ENCODE measurements around the gene SH2D1A. TPM values are rescaled to one million over a fixed set of nuclear protein-coding genes. Genes with fewer than 3 reads are reported as not detected.

The SH2D1A gene
- total and polyA plus RNA-seq, 2 of the 13 experiments (the other 11 are each of a cell fraction or from before 2014, with no cell fraction given) = not detected

DNA sequence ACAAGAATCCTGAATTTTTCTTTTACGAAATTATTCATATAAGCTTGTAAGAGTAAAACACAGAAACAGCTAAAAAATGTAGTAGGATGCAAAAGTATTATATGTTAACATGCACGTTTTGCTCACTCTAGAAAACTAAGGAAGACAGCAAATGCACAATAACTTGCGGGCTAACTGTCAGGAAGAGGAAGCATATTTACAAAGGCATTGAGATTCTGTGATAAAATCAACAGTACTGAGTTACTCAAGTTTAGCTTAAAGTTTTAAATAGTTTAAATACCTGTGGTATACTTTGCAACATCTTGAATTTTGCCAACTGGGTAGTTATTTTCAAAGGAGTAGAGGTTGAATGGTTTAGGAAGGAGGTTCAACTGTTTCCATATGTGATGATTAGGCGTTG is 37.0 kb downstream of the SH2D1A start:
- Histone ChIP-seq H3K27me3 (ENCODE audit: control insufficient read depth in 1 of 2, insufficient read depth in 2 of 2, low read length in 2 of 2) (no peaks in the 10 kb centered on the region), H3K9ac (ENCODE audit: insufficient read depth, low read depth, low read length) (no peak overlapping the region), H3K4me2 (ENCODE audit: low read depth, low read length) (no peak overlapping the region), H3K4me1 (ENCODE audit: insufficient read depth, low read length) (no peaks in the 10 kb centered on the region), H3K36me3 (replicated peaks in 1 of 2; ENCODE audit: control insufficient read depth in 1 of 2, insufficient read depth in 2 of 2, low read length in 2 of 2) (no peaks in the 10 kb centered on the region), H3K9me3 (ENCODE audit: low read length) (no peaks in the 10 kb centered on the region), H2AFZ (ENCODE audit: low read length) (no peak overlapping the region), H3K79me2 (ENCODE audit: insufficient read depth, low read length) (no peaks in the 10 kb centered on the region), H3K27ac (ENCODE audit: extremely low read length, insufficient read depth, low read length) (no peak overlapping the region), H3K4me3 (replicated peaks in 1 of 3; ENCODE audit: insufficient read depth in 1 of 3, low read depth in 2 of 3, low read length in 3 of 3) (no peak overlapping the region), H4K20me1 (ENCODE audit: insufficient read depth, low read length) (no peaks in the 10 kb centered on the region)
- FAIRE-seq (no peak), ATAC-seq (no peak), DNase-seq (ENCODE audit: low spot score) (no peak)
- no TSS peak for BruUV-seq (replicated peaks)
- TF ChIP-seq IRX3 (CRISPR knock-in tag; IDR thresholded peaks at IDR 0.05; ENCODE audit: borderline replicate concordance, low read depth) (no peak), ZNF329 (CRISPR knock-in tag; IDR thresholded peaks at IDR 0.05; ENCODE audit: low read depth) (no peak), WIZ (CRISPR knock-in tag; IDR thresholded peaks at IDR 0.05) (no peak), SRSF9 (IDR thresholded peaks at IDR 0.05; ENCODE audit: borderline replicate concordance, insufficient read depth, low read depth, low read length, poor library complexity, severe bottlenecking) (no peak), TEAD3 (CRISPR knock-in tag; optimal IDR thresholded peaks at IDR 0.05; ENCODE audit: borderline replicate concordance) (no peak), RAD51 (IDR thresholded peaks at IDR 0.05; ENCODE audit: borderline replicate concordance) (no peak), TRIM24 (CRISPR knock-in tag; IDR thresholded peaks at IDR 0.05) (no peak), RORA (CRISPR knock-in tag; IDR thresholded peaks at IDR 0.05) (no peak), ZNF382 (CRISPR knock-in tag; IDR thresholded peaks at IDR 0.05; ENCODE audit: borderline replicate concordance) (no peak), ZNF549 (CRISPR knock-in tag; IDR thresholded peaks at IDR 0.05) (no peak), ZBTB38 (CRISPR knock-in tag; IDR thresholded peaks at IDR 0.05) (no peak), FLYWCH1 (CRISPR knock-in tag; IDR thresholded peaks at IDR 0.05) (no peak), NFE2L1 (CRISPR knock-in tag; IDR thresholded peaks at IDR 0.05; ENCODE audit: borderline replicate concordance) (no peak), SIN3A (IDR thresholded peaks at IDR 0.05; ENCODE audit: borderline replicate concordance, low read depth, low read length) (no peak)
- TF ChIP-seq, protein P1, sequence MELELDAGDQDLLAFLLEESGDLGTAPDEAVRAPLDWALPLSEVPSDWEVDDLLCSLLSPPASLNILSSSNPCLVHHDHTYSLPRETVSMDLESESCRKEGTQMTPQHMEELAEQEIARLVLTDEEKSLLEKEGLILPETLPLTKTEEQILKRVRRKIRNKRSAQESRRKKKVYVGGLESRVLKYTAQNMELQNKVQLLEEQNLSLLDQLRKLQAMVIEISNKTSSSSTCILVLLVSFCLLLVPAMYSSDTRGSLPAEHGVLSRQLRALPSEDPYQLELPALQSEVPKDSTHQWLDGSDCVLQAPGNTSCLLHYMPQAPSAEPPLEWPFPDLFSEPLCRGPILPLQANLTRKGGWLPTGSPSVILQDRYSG (CRISPR knock-in tag; IDR thresholded peaks at IDR 0.05) = no peak
- TF ChIP-seq, protein P2, sequence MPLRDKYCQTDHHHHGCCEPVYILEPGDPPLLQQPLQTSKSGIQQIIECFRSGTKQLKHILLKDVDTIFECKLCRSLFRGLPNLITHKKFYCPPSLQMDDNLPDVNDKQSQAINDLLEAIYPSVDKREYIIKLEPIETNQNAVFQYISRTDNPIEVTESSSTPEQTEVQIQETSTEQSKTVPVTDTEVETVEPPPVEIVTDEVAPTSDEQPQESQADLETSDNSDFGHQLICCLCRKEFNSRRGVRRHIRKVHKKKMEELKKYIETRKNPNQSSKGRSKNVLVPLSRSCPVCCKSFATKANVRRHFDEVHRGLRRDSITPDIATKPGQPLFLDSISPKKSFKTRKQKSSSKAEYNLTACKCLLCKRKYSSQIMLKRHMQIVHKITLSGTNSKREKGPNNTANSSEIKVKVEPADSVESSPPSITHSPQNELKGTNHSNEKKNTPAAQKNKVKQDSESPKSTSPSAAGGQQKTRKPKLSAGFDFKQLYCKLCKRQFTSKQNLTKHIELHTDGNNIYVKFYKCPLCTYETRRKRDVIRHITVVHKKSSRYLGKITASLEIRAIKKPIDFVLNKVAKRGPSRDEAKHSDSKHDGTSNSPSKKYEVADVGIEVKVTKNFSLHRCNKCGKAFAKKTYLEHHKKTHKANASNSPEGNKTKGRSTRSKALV (CRISPR knock-in tag; IDR thresholded peaks at IDR 0.05) = no peak
- in situ Hi-C loops (cut with HindIII; ENCODE audit: extremely low pct_ligation_motif_present, low pct_unique_long_range_greater_than_20kb) (no loop called here), intact Hi-C loops (cut with micrococcal nuclease; ENCODE audit: unreplicated experiment) (no loop called here)
- POLR2A ChIA-PET = no interaction called here
- 4% methylated on average over 3 of the region's 4 CpGs for WGBS (ENCODE audit: low lambda C conversion rate)
- CTCF ChIA-PET (ENCODE audit: low intra/inter-chr PET ratio, low total read pairs) = no interaction called here

Data from HepG2 (cell line).